ENCODE data around the gene SLF2.

SLF2 gene

GRCh38 chr10:100899171-100899570, 13.6 kb upstream of the SLF2 start:
- no peak for DNase-seq (ENCODE audit: low read depth in 2 of 2)

GRCh38 chr10:100901051-100901450, 11.7 kb upstream of the SLF2 start:
- DNase-seq (ENCODE audit: low read depth in 2 of 2) = no peak

GRCh38 chr10:100902622-100903021, 10.1 kb upstream of the SLF2 start:
- DNase-seq (ENCODE audit: low read depth in 2 of 2) = no peak

- no peak for DNase-seq (ENCODE audit: low read depth in 2 of 2)
Measured at GRCh38 chr10:100904917-100905316, 7.8 kb upstream of the SLF2 start.

- DNase-seq (ENCODE audit: low read depth in 2 of 2) = no peak
Measured at GRCh38 chr10:100907175-100907574, 5.6 kb upstream of the SLF2 start.

- DNase-seq (ENCODE audit: low read depth in 2 of 2) = no peak
Measured at GRCh38 chr10:100907773-100908363, 4.9 kb upstream of the SLF2 start.

GRCh38 chr10:100908378-100908777, 4.4 kb upstream of the SLF2 start:
- DNase-seq (ENCODE audit: low read depth in 2 of 2) = no peak

GRCh38 chr10:100909501-100910263, 3.1 kb upstream of the SLF2 start:
- no peak for DNase-seq (ENCODE audit: low read depth in 2 of 2)

GRCh38 chr10:100911472-100911871, 1.3 kb upstream of the SLF2 start:
- no peak for DNase-seq (ENCODE audit: low read depth in 2 of 2)

GRCh38 chr10:100912013-100912604, 654 bp upstream of the SLF2 start:
- no peak for DNase-seq (ENCODE audit: low read depth in 2 of 2)

GRCh38 chr10:100913470-100913865, 705 bp downstream of the SLF2 start:
- no peak for DNase-seq (ENCODE audit: low read depth in 2 of 2)

GRCh38 chr10:100917071-100917470, 4.3 kb downstream of the SLF2 start:
- no peak for DNase-seq (ENCODE audit: low read depth in 2 of 2)

GRCh38 chr10:100923580-100923979, 10.8 kb downstream of the SLF2 start:
- no peak for DNase-seq (ENCODE audit: low read depth in 2 of 2)

GRCh38 chr10:100927266-100927665, 14.5 kb downstream of the SLF2 start:
- no peak for DNase-seq (ENCODE audit: low read depth in 2 of 2)

- DNase-seq (ENCODE audit: low read depth in 2 of 2) = no peak
Measured at GRCh38 chr10:100928039-100928438, 15.3 kb downstream of the SLF2 start.

GRCh38 chr10:100930368-100930767, 17.6 kb downstream of the SLF2 start:
- no peak for DNase-seq (ENCODE audit: low read depth in 2 of 2)

- DNase-seq (ENCODE audit: low read depth in 2 of 2) = no peak
Measured at GRCh38 chr10:100934084-100934659, 21.4 kb downstream of the SLF2 start.

GRCh38 chr10:100939763-100940344, 27.1 kb downstream of the SLF2 start:
- DNase-seq (ENCODE audit: low read depth in 2 of 2) = no peak

- DNase-seq (ENCODE audit: low read depth in 2 of 2) = no peak
Measured at GRCh38 chr10:100942229-100942628, 29.5 kb downstream of the SLF2 start.

- DNase-seq (ENCODE audit: low read depth in 2 of 2) = no peak
Measured at GRCh38 chr10:100943508-100943907, 30.7 kb downstream of the SLF2 start.

- no peak for DNase-seq (ENCODE audit: low read depth in 2 of 2)
Measured at GRCh38 chr10:100945754-100946153, 33.0 kb downstream of the SLF2 start.

GRCh38 chr10:100948916-100949315, 36.2 kb downstream of the SLF2 start:
- DNase-seq (ENCODE audit: low read depth in 2 of 2) = no peak
